Amygdala (tissue), 56 donors: ENCODE measurements around the gene RRP36.
"Not testable (repeated sequence)": the region's sequence is repeated elsewhere in the genome, so short reads cannot be mapped to it uniquely, and the experiment has no call there.

Experiments used
- DNase-seq, 56 donors: peaks; one replicate each; lab custom pipeline; 2025; lab: John Stamatoyannopoulos, UW

Gene RRP36

GRCh38 chr6:43036712-43037111 is 15.3 kb downstream of the RRP36 start:
- no peak for DNase-seq

GRCh38 chr6:43037197-43037596 is 15.8 kb downstream of the RRP36 start:
- DNase-seq = no peak

- DNase-seq = no peak
These were observed 16.3 kb downstream of the RRP36 start for GRCh38 chr6:43037706-43038105.

- DNase-seq = no peak
These were observed 17.3 kb downstream of the RRP36 start for GRCh38 chr6:43038727-43039126.

GRCh38 chr6:43040542-43041257 is 19.3 kb downstream of the RRP36 start:
- no peak for DNase-seq

GRCh38 chr6:43041475-43041874 is 20.1 kb downstream of the RRP36 start:
- DNase-seq = not testable (repeated sequence)

- no peak for DNase-seq
These were observed 21.9 kb downstream of the RRP36 start for GRCh38 chr6:43043310-43043709.

- no peak for DNase-seq
These were observed 24.0 kb downstream of the RRP36 start for GRCh38 chr6:43045371-43045930.

- DNase-seq = no peak
These were observed 26.6 kb downstream of the RRP36 start for GRCh38 chr6:43047998-43048397.

- DNase-seq = no peak
These were observed 29.6 kb downstream of the RRP36 start for GRCh38 chr6:43050981-43051380.

- no peak for DNase-seq
These were observed 30.9 kb downstream of the RRP36 start for GRCh38 chr6:43052225-43052841.

- DNase-seq = peak in 2 of 56 donors; percentile 29 to 33
These were observed 31.6 kb downstream of the RRP36 start for GRCh38 chr6:43052842-43053544.

- peak in 54 of 56 donors; percentile 7 to 83 (median 64) for DNase-seq
These were observed 32.3 kb downstream of the RRP36 start, which contains the start of gene CUL7 for GRCh38 chr6:43053545-43054205. Gene CUL7, minus strand, starts transcription at chr6:43053851. Its CDS starts 1,063 bp downstream, at chr6:43052788.

GRCh38 chr6:43054206-43054943 is 33.0 kb downstream of the RRP36 start:
- peak in 1 of 56 donors; percentile 5 for DNase-seq

- DNase-seq = no peak
These were observed 34.5 kb downstream of the RRP36 start for GRCh38 chr6:43055966-43056365.

GRCh38 chr6:43058531-43058930 is 37.1 kb downstream of the RRP36 start:
- no peak for DNase-seq

- peak; percentile 92 to 100 (median 98) for DNase-seq
These were observed 38.0 kb downstream of the RRP36 start, which contains the start of the genes KLC4 and MRPL2 for GRCh38 chr6:43059168-43060033. Gene KLC4, plus strand, starts transcription at chr6:43059631. Its CDS starts 1,705 bp downstream, at chr6:43061336. Gene MRPL2, minus strand, starts transcription at chr6:43059434. Its CDS starts 53 bp downstream, at chr6:43059381.

GRCh38 chr6:43060034-43060754 is 38.8 kb downstream of the RRP36 start:
- DNase-seq = peak in 1 of 56 donors; percentile 31
